ENCODE measurements around the gene CES3. TPM values are rescaled to one million over a fixed set of nuclear protein-coding genes. Genes with fewer than 3 reads are reported as not detected.
A peak's percentile ranks its signal among the peaks of the same experiment; 100 is the strongest.

The CES3 gene
- polyA plus RNA-seq, 3 donors = 2.1 to 5.1 (median 2.8) TPM

GRCh38 chr16:67016143-67016542, 55.1 kb downstream of the CES3 start:
- no peak for DNase-seq (ENCODE audit: extremely low read depth in 1 of 11, low read depth in 9 of 11, low spot score in 4 of 11)

- no peak for DNase-seq (ENCODE audit: extremely low read depth in 1 of 11, low read depth in 9 of 11, low spot score in 4 of 11)
Observed at GRCh38 chr16:67016681-67017420, 55.8 kb downstream of the CES3 start.

GRCh38 chr16:67017421-67017750, 56.3 kb downstream of the CES3 start:
- DNase-seq (ENCODE audit: extremely low read depth in 1 of 11, low read depth in 9 of 11, low spot score in 4 of 11) = no peak

GRCh38 chr16:67017810-67018488, 56.9 kb downstream of the CES3 start:
- DNase-seq (ENCODE audit: extremely low read depth in 1 of 11, low read depth in 9 of 11, low spot score in 4 of 11) = peak in 8 of 11 donors; percentile 64 to 83 (median 76)

GRCh38 chr16:67019171-67019570, 58.1 kb downstream of the CES3 start:
- no peak for DNase-seq (ENCODE audit: extremely low read depth in 1 of 11, low read depth in 9 of 11, low spot score in 4 of 11)

GRCh38 chr16:67021321-67021720, 60.3 kb downstream of the CES3 start:
- DNase-seq (ENCODE audit: extremely low read depth in 1 of 11, low read depth in 9 of 11, low spot score in 4 of 11) = no peak

GRCh38 chr16:67022531-67023214, 61.6 kb downstream of the CES3 start:
- DNase-seq (ENCODE audit: extremely low read depth in 1 of 11, low read depth in 9 of 11, low spot score in 4 of 11) = no peak

GRCh38 chr16:67023689-67024088, 62.6 kb downstream of the CES3 start:
- DNase-seq (ENCODE audit: extremely low read depth in 1 of 11, low read depth in 9 of 11, low spot score in 4 of 11) = no peak

Other genes starting within 250 kb of the CES3 start
- 100 to 1,000 TPM; 109 to 156 (median 115) TPM for gene DYNC1LI2, start 209.7 kb upstream of the CES3 start, polyA plus RNA-seq (ENCODE audit: insufficient read length in 3 of 3)
- under 1 TPM in 1 of 3 donors, not detected in 2; 0.20 TPM for gene TERB1, start 159.7 kb upstream of the CES3 start, polyA plus RNA-seq (ENCODE audit: insufficient read length in 3 of 3)
- gene NAE1, start 130.3 kb upstream of the CES3 start, polyA plus RNA-seq (ENCODE audit: insufficient read length in 3 of 3) = 10 to 100 TPM; 78.3 to 99.4 (median 94.8) TPM
- gene CA7, start 116.9 kb upstream of the CES3 start, polyA plus RNA-seq (ENCODE audit: insufficient read length in 3 of 3) = under 1 TPM; 0.28 to 0.45 (median 0.32) TPM
- gene PDP2, start 80.8 kb upstream of the CES3 start, polyA plus RNA-seq (ENCODE audit: insufficient read length in 3 of 3) = 10 to 100 TPM; 12.2 to 17.0 (median 13.2) TPM
- 100 to 1,000 TPM; 215 to 316 (median 241) TPM for gene CDH16, start 42.4 kb upstream of the CES3 start, polyA plus RNA-seq (ENCODE audit: insufficient read length in 3 of 3)
- 1 to 10 TPM; 2.2 to 4.1 (median 2.4) TPM for gene RRAD, start 35.7 kb upstream of the CES3 start, polyA plus RNA-seq (ENCODE audit: insufficient read length in 3 of 3)
- gene CIAO2B, start 26.9 kb upstream of the CES3 start, polyA plus RNA-seq (ENCODE audit: insufficient read length in 3 of 3) = 100 to 1,000 TPM in 2 of 3 donors, 10 to 100 TPM in 1; 81.7 to 105 (median 103) TPM
- gene CES2, start 25.8 kb upstream of the CES3 start, polyA plus RNA-seq (ENCODE audit: insufficient read length in 3 of 3) = 10 to 100 TPM; 41.5 to 50.6 (median 43.1) TPM
- gene CES4A, start 27.3 kb downstream of the CES3 start, polyA plus RNA-seq (ENCODE audit: insufficient read length in 3 of 3) = 10 to 100 TPM in 1 of 3 donors, 1 to 10 TPM in 2; 7.6 to 13.5 (median 8.5) TPM
- 10 to 100 TPM; 71.7 to 76.4 (median 75.3) TPM for gene CBFB, start 67.9 kb downstream of the CES3 start, polyA plus RNA-seq (ENCODE audit: insufficient read length in 3 of 3)
- gene PHAF1, start 148.7 kb downstream of the CES3 start, polyA plus RNA-seq (ENCODE audit: insufficient read length in 3 of 3) = 10 to 100 TPM; 23.9 to 28.2 (median 25.0) TPM
- 10 to 100 TPM in 1 of 3 donors, 1 to 10 TPM in 2; 8.9 to 12.1 (median 9.8) TPM for gene B3GNT9, start 189.7 kb downstream of the CES3 start, polyA plus RNA-seq (ENCODE audit: insufficient read length in 3 of 3)
- gene TRADD, start 198.6 kb downstream of the CES3 start, polyA plus RNA-seq (ENCODE audit: insufficient read length in 3 of 3) = 1 to 10 TPM; 3.6 to 6.9 (median 4.8) TPM
- 1 to 10 TPM; 1.2 to 2.8 (median 1.9) TPM for gene FBXL8, start 198.7 kb downstream of the CES3 start, polyA plus RNA-seq (ENCODE audit: insufficient read length in 3 of 3)
- gene HSF4, start 203.5 kb downstream of the CES3 start, polyA plus RNA-seq (ENCODE audit: insufficient read length in 3 of 3) = 1 to 10 TPM; 1.6 to 3.8 (median 1.8) TPM
- 1 to 10 TPM; 4.9 to 7.6 (median 6.1) TPM for gene NOL3, start 209.3 kb downstream of the CES3 start, polyA plus RNA-seq (ENCODE audit: insufficient read length in 3 of 3)
- gene MATCAP1, start 222.7 kb downstream of the CES3 start, polyA plus RNA-seq (ENCODE audit: insufficient read length in 3 of 3) = 10 to 100 TPM; 37.9 to 60.3 (median 41.5) TPM
- gene EXOC3L1, start 228.9 kb downstream of the CES3 start, polyA plus RNA-seq (ENCODE audit: insufficient read length in 3 of 3) = 1 to 10 TPM; 4.3 to 6.3 (median 6.1) TPM
- gene E2F4, start 230.9 kb downstream of the CES3 start, polyA plus RNA-seq (ENCODE audit: insufficient read length in 3 of 3) = 10 to 100 TPM; 50.9 to 67.2 (median 59.5) TPM
- gene ELMO3, start 237.9 kb downstream of the CES3 start, polyA plus RNA-seq (ENCODE audit: insufficient read length in 3 of 3) = 1 to 10 TPM; 3.6 to 6.5 (median 5.6) TPM